Lower lobe of right lung (tissue), 2 donors: ENCODE data around the gene FAM229A. TPM values are rescaled to one million over a fixed set of nuclear protein-coding genes. Genes with fewer than 3 reads are reported as not detected.

Experiments
- ATAC-seq, 2 donors: fragments of 200-7000 bp; cut with Tn5 transposase; one replicate each; pipeline ENCODE4 v1.9.1; 2020 to 2022; ENCODE audit warnings: mild to moderate bottlenecking in 2 of 2, moderate library complexity in 2 of 2
- DNase-seq: peaks from one replicate; pipeline ENCODE4 v3.0.0-alpha.2; 2020
- H3K27ac ChIP-seq: fragments of 200-600 bp; one replicate; pipeline ENCODE4 v1.8.0; 2022
- H3K27me3 ChIP-seq: fragments of 200-600 bp; one replicate; pipeline ENCODE4 v1.8.0; 2022; ENCODE audit warnings: low read depth
- H3K36me3 ChIP-seq: fragments of 200-600 bp; one replicate; pipeline ENCODE4 v1.8.0; 2022; ENCODE audit warnings: mild to moderate bottlenecking
- H3K4me1 ChIP-seq: fragments of 200-600 bp; one replicate; pipeline ENCODE4 v1.8.0; 2022
- H3K4me3 ChIP-seq: fragments of 200-600 bp; one replicate; pipeline ENCODE4 v1.8.0; 2022; ENCODE audit warnings: mild to moderate bottlenecking
- H3K9me3 ChIP-seq: fragments of 200-600 bp; one replicate; pipeline ENCODE4 v1.8.0; 2022
- intact Hi-C: fragments of 100-400 bp; cut with DNase I; formaldehyde crosslinking; loops from one replicate; pipeline ENCODE4 v1.11.0; 2022
- total RNA-seq: library from RNA; stranded (reverse); fragmentation: NEBNext Ultra II Directional; extraction: Animal tissue kit (Norgen Biotek cat#: 25700); gene quantifications from one replicate; pipeline ENCODE4 v1.2.1, GENCODE V29; 2021
- TF ChIP-seq, protein P1 (sequence below): fragments of 200-600 bp; IDR thresholded peaks from one replicate; pipeline ENCODE4 v1.8.0; 2022; ENCODE audit warnings: antibody characterized with exemption, mild to moderate bottlenecking
- donor health status: DM: no; HTN: yes; CAD: no; lungs with severe emphysema.

The FAM229A gene
- total RNA-seq, 1 donor from 2014 or later = 9.7 TPM

DNA sequence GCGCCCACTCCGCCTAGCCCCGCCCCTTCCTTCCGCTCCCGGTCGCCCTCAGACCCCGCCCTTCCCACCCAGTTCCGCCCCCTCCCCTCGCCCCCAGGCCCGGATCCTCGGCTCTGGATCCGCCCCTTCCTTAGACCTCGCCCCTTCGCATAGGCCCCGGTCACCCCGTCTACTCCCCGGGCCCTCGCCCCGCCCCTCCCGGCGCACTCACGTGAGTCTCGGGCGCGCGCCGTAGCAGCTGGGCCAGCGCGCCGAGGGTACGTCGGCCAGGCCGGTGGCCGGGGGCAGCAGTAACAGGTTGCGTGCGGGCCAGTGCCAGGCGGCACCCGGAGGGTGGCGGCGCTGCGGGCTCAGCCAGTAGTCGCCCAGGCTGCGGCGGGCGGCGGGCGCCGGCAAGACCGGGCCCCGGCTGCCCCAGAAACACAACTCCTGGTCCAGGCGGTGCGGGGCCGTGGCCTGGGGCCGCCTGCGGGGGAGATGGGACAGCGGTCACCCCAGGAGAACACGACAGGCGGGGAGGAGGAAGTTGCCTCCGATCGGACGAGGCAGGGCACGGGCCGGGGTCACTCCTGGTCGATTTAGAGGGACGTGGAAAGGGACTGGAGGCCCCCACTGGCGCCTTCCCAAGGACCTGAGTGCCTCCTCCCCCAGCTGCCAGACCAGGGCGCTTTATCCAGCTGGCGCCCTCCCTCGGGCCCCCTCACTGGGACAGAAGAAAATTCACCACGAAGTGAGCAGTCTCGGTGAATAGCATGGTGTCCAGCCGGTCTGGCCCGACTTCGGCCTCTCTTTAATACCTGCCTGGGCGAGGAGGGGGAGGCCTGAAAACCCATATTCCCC lies 10.7 kb downstream of the FAM229A start:
- intact Hi-C loops = no loop called here
- peak overlapping the region; percentile 79 for H3K4me3 ChIP-seq
- H3K27me3 ChIP-seq = no peaks in the 10 kb centered on the region
- peak; percentile 95 for DNase-seq
- TF ChIP-seq, protein P1, sequence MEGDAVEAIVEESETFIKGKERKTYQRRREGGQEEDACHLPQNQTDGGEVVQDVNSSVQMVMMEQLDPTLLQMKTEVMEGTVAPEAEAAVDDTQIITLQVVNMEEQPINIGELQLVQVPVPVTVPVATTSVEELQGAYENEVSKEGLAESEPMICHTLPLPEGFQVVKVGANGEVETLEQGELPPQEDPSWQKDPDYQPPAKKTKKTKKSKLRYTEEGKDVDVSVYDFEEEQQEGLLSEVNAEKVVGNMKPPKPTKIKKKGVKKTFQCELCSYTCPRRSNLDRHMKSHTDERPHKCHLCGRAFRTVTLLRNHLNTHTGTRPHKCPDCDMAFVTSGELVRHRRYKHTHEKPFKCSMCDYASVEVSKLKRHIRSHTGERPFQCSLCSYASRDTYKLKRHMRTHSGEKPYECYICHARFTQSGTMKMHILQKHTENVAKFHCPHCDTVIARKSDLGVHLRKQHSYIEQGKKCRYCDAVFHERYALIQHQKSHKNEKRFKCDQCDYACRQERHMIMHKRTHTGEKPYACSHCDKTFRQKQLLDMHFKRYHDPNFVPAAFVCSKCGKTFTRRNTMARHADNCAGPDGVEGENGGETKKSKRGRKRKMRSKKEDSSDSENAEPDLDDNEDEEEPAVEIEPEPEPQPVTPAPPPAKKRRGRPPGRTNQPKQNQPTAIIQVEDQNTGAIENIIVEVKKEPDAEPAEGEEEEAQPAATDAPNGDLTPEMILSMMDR = peak; percentile 21
- H3K27ac ChIP-seq = peak overlapping the region; percentile 95
- H3K36me3 ChIP-seq = no peaks in the 10 kb centered on the region
- ATAC-seq = peak; percentile 96
- H3K9me3 ChIP-seq = no peaks in the 10 kb centered on the region
- H3K4me1 ChIP-seq = peaks cover 48% of the 10 kb centered on the region

DNA sequence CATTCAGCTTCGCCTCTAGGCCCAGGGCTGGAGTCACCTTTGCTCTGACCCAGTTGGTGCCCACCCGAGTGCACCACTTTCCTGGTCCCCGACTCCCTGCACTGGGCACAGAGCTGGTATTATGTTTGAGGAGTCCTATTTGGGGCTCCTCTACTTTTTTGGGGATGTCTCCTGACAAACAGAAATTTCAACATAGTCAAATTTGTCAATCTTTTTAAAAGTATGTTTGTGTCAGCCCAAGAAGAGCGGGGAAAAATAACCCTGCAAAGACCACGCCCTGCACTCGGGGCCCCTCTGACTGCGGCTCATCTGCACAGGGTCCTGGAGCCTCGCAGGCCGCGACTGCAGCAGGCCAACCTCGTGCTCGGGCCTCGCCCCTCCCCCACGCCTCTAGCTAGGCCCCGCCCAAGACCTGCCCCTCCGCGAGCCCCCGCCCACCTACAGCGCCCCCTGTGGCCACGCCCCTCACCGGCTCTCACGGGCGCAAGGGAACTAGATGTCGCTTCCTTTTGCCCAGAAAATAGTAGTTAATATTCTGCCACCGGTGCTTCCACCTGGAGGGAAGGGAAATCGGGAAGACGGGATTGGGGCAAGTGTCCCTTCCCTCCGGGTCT lies 11.4 kb downstream of the FAM229A start:
- Histone ChIP-seq H3K4me3 (peak overlapping the region; percentile 79), H3K27me3 (no peaks in the 10 kb centered on the region), H3K4me1 (peaks cover 48% of the 10 kb centered on the region), H3K9me3 (no peaks in the 10 kb centered on the region), H3K36me3 (no peaks in the 10 kb centered on the region), H3K27ac (peak overlapping the region; percentile 95)
- intact Hi-C loops = no loop called here
- TF ChIP-seq, protein P1 = peak; percentile 52
- peak; percentile 87 for DNase-seq
- peak; percentile 83 to 89 for ATAC-seq

DNA sequence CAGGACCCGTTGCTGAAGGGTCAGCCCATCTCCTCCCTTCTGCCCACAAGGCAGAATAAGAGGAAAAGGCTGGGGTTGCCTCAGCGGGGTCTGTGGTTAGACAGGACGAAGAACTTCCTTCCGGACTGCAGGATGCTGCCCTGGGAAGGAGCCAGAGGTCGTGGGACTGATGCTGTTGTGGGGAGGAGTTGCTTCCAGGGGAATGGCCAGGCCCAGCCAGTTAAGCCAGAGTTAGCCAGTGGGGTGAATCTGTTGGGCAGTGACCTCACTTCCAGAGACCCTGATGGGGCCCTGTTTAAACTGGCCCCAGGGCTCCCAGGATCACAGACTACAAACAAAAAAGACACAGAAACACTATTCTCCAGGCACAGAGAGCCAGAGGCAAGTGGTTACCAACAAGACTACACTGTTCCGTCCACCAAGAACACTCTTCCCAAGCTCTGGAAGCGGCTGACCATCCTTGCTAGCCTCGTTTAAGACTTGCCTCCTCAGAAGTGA lies 13.0 kb downstream of the FAM229A start:
- H3K4me1 ChIP-seq = peaks cover 57% of the 10 kb centered on the region
- H3K9me3 ChIP-seq = no peaks in the 10 kb centered on the region
- ATAC-seq (no peak), DNase-seq (peak; percentile 70)
- intact Hi-C loops = no loop called here
- H3K36me3 ChIP-seq = no peaks in the 10 kb centered on the region
- TF ChIP-seq, protein P1 = no peak
- H3K4me3 ChIP-seq = no peak overlapping the region
- peak overlapping the region; percentile 95 for H3K27ac ChIP-seq
- H3K27me3 ChIP-seq = no peaks in the 10 kb centered on the region

DNA sequence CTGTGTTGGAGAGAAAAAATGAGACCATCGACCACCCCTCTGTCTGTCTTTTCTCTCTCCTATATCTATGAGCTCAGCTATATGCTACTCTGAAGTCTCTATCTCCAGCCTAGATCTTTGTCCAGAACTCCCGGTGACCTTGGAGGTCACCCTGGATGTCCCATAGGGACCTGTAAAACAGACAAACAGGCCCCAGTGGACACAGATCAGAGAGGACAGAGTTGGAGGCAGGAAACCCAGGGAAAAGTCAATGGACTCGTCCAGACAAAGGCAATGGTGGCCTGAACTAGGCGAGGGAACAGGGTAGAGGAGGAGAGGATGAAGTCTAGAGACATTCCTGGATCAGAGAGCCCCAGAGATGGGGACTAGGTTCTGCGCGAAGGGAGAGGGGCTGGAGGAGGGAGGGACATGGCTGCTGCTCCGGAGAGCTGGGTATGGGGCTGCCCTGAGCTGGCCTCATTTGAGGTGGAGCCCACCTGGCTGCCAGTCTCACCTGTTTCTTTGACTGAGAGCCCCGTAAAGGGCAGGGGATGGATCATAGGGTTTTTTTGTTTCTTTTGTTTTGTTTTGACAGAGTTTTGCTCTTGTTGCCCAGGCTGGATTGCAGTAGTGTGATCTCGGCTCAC lies 15.6 kb downstream of the FAM229A start:
- TF ChIP-seq, protein P1 = no peak
- ATAC-seq = no peak
- H3K27ac ChIP-seq = no peak overlapping the region
- no peaks in the 10 kb centered on the region for H3K36me3 ChIP-seq
- intact Hi-C loops = no loop called here
- peaks cover 46% of the 10 kb centered on the region for H3K4me1 ChIP-seq
- H3K9me3 ChIP-seq = no peaks in the 10 kb centered on the region
- DNase-seq = no peak
- no peaks in the 10 kb centered on the region for H3K27me3 ChIP-seq
- no peak overlapping the region for H3K4me3 ChIP-seq

DNA sequence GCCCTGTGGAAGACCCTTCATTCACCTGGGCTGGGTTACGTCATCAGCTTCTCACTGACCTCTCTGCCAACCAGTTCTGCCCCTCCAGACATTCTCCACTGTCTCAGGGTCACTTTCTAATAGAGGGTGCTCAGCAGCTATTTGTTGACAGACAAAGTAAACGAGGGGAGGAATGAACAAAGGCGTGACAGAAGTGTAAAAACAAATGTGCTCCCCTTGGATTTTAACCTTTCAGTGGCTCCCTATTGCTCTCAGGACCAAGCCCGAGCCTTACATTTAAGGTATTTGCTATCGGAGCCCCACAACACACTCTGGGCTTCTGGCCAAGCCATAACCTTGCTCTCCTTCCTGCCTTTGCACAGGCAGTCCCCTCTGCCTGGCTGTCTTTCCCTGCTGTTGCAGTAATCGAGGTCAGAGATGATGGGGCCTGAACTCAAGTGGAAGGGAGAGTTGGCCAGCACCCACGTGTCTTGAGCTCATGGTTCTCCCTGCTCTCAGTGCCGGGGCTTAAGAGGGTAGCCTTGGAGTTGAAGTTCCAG lies 16.9 kb downstream of the FAM229A start:
- Histone ChIP-seq H3K4me1 (peaks cover 43% of the 10 kb centered on the region), H3K4me3 (no peak overlapping the region), H3K36me3 (no peaks in the 10 kb centered on the region), H3K27ac (no peak overlapping the region), H3K27me3 (no peaks in the 10 kb centered on the region), H3K9me3 (no peaks in the 10 kb centered on the region)
- TF ChIP-seq, protein P1 = no peak
- DNase-seq = no peak
- intact Hi-C loops = no loop called here
- ATAC-seq = peak; percentile 25 to 51
